Psoas muscle (tissue), 8 donors: Measurements from ENCODE around the gene GPR183. TPM values are rescaled to one million over a fixed set of nuclear protein-coding genes. Genes with fewer than 3 reads are reported as not detected.
"Not testable (repeated sequence)": the region's sequence is repeated elsewhere in the genome, so short reads cannot be mapped to it uniquely, and the experiment has no call there.

ENCODE experiments used
- ATAC-seq, 4 donors: fragments of 200-7000 bp; cut with Tn5 transposase; one replicate each; pipeline ENCODE4 v1.9.1; 2020; ENCODE audit warnings: moderate library complexity in 3 of 4, mild to moderate bottlenecking in 2 of 4
- DNase-seq, 2 donors: peaks; one replicate each; pipeline ENCODE4 v3.0.0-alpha.2; 2020
- H3K27ac ChIP-seq: fragments of 200-600 bp; one replicate; pipeline ENCODE4 v1.8.0; 2022
- H3K27me3 ChIP-seq, 3 donors: fragments of 200-600 bp in 1 of 3; one replicate each; pipeline versions ENCODE4 v1.6.1 to v1.8.0; 2013 to 2022; ENCODE audit warnings: low read length in 2 of 3, mild to moderate bottlenecking in 2 of 3, moderate library complexity in 1 of 3; ENCODE audit not compliant: insufficient read depth in 3 of 3
- H3K36me3 ChIP-seq, 2 donors: fragments of 200-600 bp in 1 of 2; one replicate each; pipeline versions ENCODE4 v1.6.1 to v1.8.0; 2013 to 2022; ENCODE audit warnings: low read depth in 1 of 2, mild to moderate bottlenecking in 1 of 2, moderate library complexity in 1 of 2; ENCODE audit not compliant: insufficient read depth in 1 of 2
- H3K4me1 ChIP-seq: fragments of 200-600 bp; one replicate; pipeline ENCODE4 v1.8.0; 2022
- H3K4me3 ChIP-seq: fragments of 200-600 bp; one replicate; pipeline ENCODE4 v1.8.0; 2022; ENCODE audit warnings: mild to moderate bottlenecking
- H3K9me3 ChIP-seq: fragments of 200-600 bp; one replicate; pipeline ENCODE4 v1.8.0; 2022
- CTCF ChIP-seq: fragments of 200-600 bp; IDR thresholded peaks from one replicate; pipeline ENCODE4 v1.8.0; 2022; ENCODE audit warnings: antibody characterized with exemption
- WGBS, 3 donors: extraction: QIAGEN DNeasy Blood & Tissue Kit; methylation state at CpG; one replicate each; pipeline versions ENCODE4 v1.1.6 to v1.1.7; 2013; 5-methylcytosine and 5-hydroxymethylcytosine counted together
- intact Hi-C, 2 donors: fragments of 100-400 bp; cut with DNase I; formaldehyde crosslinking; loops; one replicate each; pipeline versions ENCODE4 v1.11.0 to v1.14.2; 2022
- polyA plus RNA-seq, 3 donors: library from polyadenylated mRNA; stranded (reverse); fragments of 200-250 nt; gene quantifications; one replicate each; pipeline ENCODE4 v1.2.3, GENCODE V29; 2013
- total RNA-seq, 4 donors: library from RNA; stranded (reverse); fragmentation: NEBNext Ultra II Directional in 2 of 4; extraction: Animal tissue kit (Norgen Biotek cat#: 25700) in 2 of 4; gene quantifications; one replicate each; pipeline versions ENCODE4 v1.2.1 to v1.2.4, GENCODE V29; 2021 to 2023
- donor health status: healthy with polysubstance abuse.
- donor health status: DM: no; HTN: no; CAD: no; lungs with moderate emphysema.
- donor health status: Bipolar disorder and iron deficiency.
- donor health status: healthy.
- donor health status: DM: yes; HTN: yes; CAD: no.
- donor health status: DM: no; HTN: no; CAD: no.
- donor health status: DM: no; HTN: no; CAD: no.
- donor health status: DM: yes; HTN: yes; CAD: no.

Gene GPR183
- total and polyA plus RNA-seq, 7 donors: 0.67 to 1.4 (median 0.80) TPM

DNA sequence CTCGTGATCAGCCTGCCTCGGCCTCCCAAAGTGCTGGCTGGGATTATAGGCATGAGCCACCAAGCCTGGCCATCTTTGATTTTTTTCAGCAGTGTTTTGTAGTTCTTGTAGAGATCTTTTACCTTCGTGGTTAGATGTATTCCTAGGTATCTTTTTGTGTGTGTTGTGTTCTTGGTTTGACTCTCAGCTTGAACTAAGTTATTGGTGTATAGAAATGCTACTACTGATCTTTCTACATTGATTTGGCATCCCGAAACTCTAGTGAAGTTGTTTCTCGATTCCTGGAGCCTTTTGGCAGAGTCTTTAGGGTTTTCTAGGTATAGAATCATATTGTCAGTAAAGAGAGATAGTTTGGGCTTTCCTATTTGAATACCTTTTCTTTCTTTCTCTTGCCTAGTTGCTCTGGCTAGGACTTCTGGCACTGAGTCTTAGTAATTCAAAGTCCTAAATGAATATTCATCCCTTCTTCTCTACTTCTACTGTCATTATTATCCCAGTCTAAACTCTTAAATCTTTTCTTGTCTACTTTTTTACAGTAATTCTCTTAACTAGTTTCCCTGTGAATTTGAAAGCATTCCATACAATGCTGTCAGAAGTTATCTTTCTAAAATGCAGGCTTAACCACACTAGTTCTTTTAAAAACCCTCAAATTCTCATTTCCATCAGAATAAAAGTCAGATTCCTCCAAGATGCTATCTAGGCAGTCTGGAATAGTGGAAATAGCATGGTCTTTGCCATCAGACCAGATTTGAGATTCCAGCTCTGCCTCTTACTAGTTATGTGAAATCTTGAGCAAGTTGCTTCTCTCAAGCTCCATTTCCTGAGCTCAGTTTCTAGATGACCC lies 56.0 kb downstream of the GPR183 start:
- H3K9me3 ChIP-seq: no peaks in the 10 kb centered on the region
- ATAC-seq: no peak
- no peaks in the 10 kb centered on the region for H3K27me3 ChIP-seq
- H3K4me3 ChIP-seq: no peak overlapping the region
- no peak for DNase-seq
- peaks cover 2 to 18% of the 10 kb centered on the region in 2 donors for H3K36me3 ChIP-seq
- H3K4me1 ChIP-seq: peaks cover 24% of the 10 kb centered on the region
- intact Hi-C loops: no loop called here
- TF ChIP-seq CTCF: no peak
- H3K27ac ChIP-seq: no peak overlapping the region
- WGBS, 3 donors: 91 to 96% (median 92%) methylated on average over 5 of the region's 5 CpGs

DNA sequence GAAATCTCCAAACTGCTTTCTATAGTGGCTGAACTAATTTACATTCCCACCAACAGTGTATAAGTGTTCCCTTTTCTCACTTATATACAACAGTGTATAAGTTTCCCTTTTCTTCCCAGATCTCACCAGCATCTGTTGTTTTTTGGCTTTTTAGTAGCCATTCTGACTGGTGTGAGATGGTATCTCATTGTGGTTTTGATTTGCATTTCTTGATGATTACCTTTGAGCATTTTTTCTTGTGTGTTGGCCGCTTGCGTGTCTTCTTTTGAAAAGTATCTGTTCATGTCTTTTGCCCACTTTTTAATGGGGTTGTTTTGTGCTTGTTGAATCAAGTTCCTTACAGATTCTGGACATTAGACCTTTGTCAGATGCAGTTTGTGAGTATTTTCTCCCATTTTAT lies 57.6 kb downstream of the GPR183 start:
- not testable (repeated sequence) for H3K4me1 ChIP-seq, H3K4me3 ChIP-seq, H3K9me3 ChIP-seq, H3K27ac ChIP-seq, DNase-seq, ATAC-seq, H3K27me3 ChIP-seq
- peaks cover 3 to 34% of the 10 kb centered on the region in 2 donors for H3K36me3 ChIP-seq
- intact Hi-C loops: loop anchor here in 1 of 2 donors (5.0 kb wide), 1 partner anchor 42 kb away; no protein-coding TSS in a partner anchor
- WGBS, 3 donors: 96 to 100% (median 98%) methylated on average over 2 of the region's 2 CpGs

GRCh38 chr13:99249178-99249577 lies 58.0 kb downstream of the GPR183 start:
- H3K9me3 ChIP-seq, H3K27me3 ChIP-seq, H3K4me3 ChIP-seq, H3K4me1 ChIP-seq, H3K27ac ChIP-seq, ATAC-seq, DNase-seq: not testable (repeated sequence)
- H3K36me3 ChIP-seq: peaks cover 3 to 39% of the 10 kb centered on the region in 2 donors
- intact Hi-C loops: loop anchor here in 1 of 2 donors (5.0 kb wide), 1 partner anchor 42 kb away; no protein-coding TSS in a partner anchor
- WGBS, 3 donors: 96 to 99% (median 98%) methylated on average over 3 of the region's 3 CpGs

- H3K4me1 ChIP-seq: no peaks in the 10 kb centered on the region
- no peaks in the 10 kb centered on the region for H3K9me3 ChIP-seq
- no peak for TF ChIP-seq CTCF
- intact Hi-C loops: loop anchor here in 1 of 2 donors (5.0 kb wide), 1 partner anchor 39 kb away; no protein-coding TSS in a partner anchor
- ATAC-seq (no peak), DNase-seq (no peak)
- H3K36me3 ChIP-seq: peaks cover 3 to 50% of the 10 kb centered on the region in 2 donors
- no peaks in the 10 kb centered on the region for H3K27me3 ChIP-seq
- no peak overlapping the region for H3K4me3 ChIP-seq
- WGBS, 3 donors: 95 to 100% (median 98%) methylated on average over 1 of the region's 1 CpG
- H3K27ac ChIP-seq: no peak overlapping the region
Measured at GRCh38 chr13:99246100-99246499, 61.1 kb downstream of the GPR183 start.

Other genes starting within 250 kb of the GPR183 start
- 10 to 100 TPM; 65.1 to 79.2 (median 71.0) TPM for gene UBAC2, start 106.5 kb downstream of the GPR183 start, total RNA-seq
- gene UBAC2, start 106.5 kb downstream of the GPR183 start, polyA plus RNA-seq: 10 to 100 TPM; 54.1 to 97.1 (median 71.7) TPM
- gene GPR18, start 49.0 kb downstream of the GPR183 start, total RNA-seq: under 1 TPM in 1 of 4 donors, not detected in 3; 0.27 TPM
- under 1 TPM in 1 of 3 donors, not detected in 2; 0.01 TPM for gene GPR18, start 49.0 kb downstream of the GPR183 start, polyA plus RNA-seq
- gene TM9SF2, start 194.1 kb upstream of the GPR183 start, total RNA-seq: 10 to 100 TPM; 30.6 to 45.2 (median 42.7) TPM
- gene TM9SF2, start 194.1 kb upstream of the GPR183 start, polyA plus RNA-seq: 10 to 100 TPM; 28.5 to 58.6 (median 33.3) TPM